A673 (cell line): ENCODE measurements around the gene SETD3. TPM values are rescaled to one million over a fixed set of nuclear protein-coding genes. Genes with fewer than 3 reads are reported as not detected.

Experiments used
- Bru-seq: library from RNA; stranded (reverse); fragments of 400-500 nt; gene quantifications from one replicate; lab custom pipeline; 2021; lab: Mats Ljungman, UMichigan
- BruChase-seq, 2 experiments: library from RNA; stranded (reverse); fragments of 400-500 nt; gene quantifications; one replicate each; lab custom pipeline; 2021; lab: Mats Ljungman, UMichigan
- BruUV-seq: library from RNA; stranded (reverse); fragments of 400-500 nt; replicated peaks from 2 replicates; lab custom pipeline; 2021; lab: Mats Ljungman, UMichigan
- CTCF ChIA-PET: fragments of 300-600 bp; sonication (Branson Sonifier 250); formaldehyde crosslinking; loops from one replicate; lab custom pipeline; 2022; ENCODE audit warnings: antibody characterized with exemption; lab: Charles Lee
- POLR2A ChIA-PET: fragments of 300-600 bp; sonication (Branson Sonifier 250); formaldehyde crosslinking; loops from one replicate; lab custom pipeline; 2022; ENCODE audit warnings: antibody characterized with exemption; ENCODE audit not compliant: low non-redundant PET; lab: Charles Lee
- DNase-seq: peaks from one replicate; pipeline ENCODE4 v3.0.0-alpha.2; 2015; ENCODE audit warnings: low spot score
- H3K27ac ChIP-seq: fragments of 200-600 bp; sonication (generic); 2 replicates; pipeline ENCODE4 v1.5.1; 2016; ENCODE audit warnings: mixed run types, low read depth, mild to moderate bottlenecking, mixed read lengths, antibody characterized with exemption, low read length; ENCODE audit not compliant: poor library complexity, severe bottlenecking
- H3K27me3 ChIP-seq: fragments of 200-600 bp; sonication (generic); replicated peaks from 2 replicates; pipeline ENCODE4 v1.6.1; 2017; ENCODE audit warnings: mixed run types, low read depth, mild to moderate bottlenecking, mixed read lengths, antibody characterized with exemption, low read length; ENCODE audit not compliant: insufficient read depth, poor library complexity
- H3K36me3 ChIP-seq: fragments of 200-600 bp; sonication (generic); 2 replicates; pipeline ENCODE4 v1.6.1; 2016; ENCODE audit warnings: mixed run types, mild to moderate bottlenecking, mixed read lengths, antibody characterized with exemption, low read length; ENCODE audit not compliant: insufficient read depth, poor library complexity, severe bottlenecking
- H3K4me1 ChIP-seq: fragments of 200-600 bp; sonication (generic); 2 replicates; pipeline ENCODE4 v1.6.1; 2017; ENCODE audit warnings: mixed run types, mild to moderate bottlenecking, mixed read lengths, antibody characterized with exemption, low read length; ENCODE audit not compliant: insufficient read depth, poor library complexity, severe bottlenecking
- H3K4me3 ChIP-seq: fragments of 200-600 bp; sonication (generic); 2 replicates; pipeline ENCODE4 v1.5.1; 2016; ENCODE audit warnings: low read depth, mixed run types, mild to moderate bottlenecking, mixed read lengths, low read length; ENCODE audit not compliant: poor library complexity, severe bottlenecking
- H3K9me3 ChIP-seq: fragments of 200-600 bp; sonication (generic); 2 replicates; pipeline ENCODE4 v1.6.1; 2016; ENCODE audit warnings: mixed run types, low read depth, mild to moderate bottlenecking, mixed read lengths, antibody characterized with exemption, low read length; ENCODE audit not compliant: poor library complexity, severe bottlenecking
- EZH2 ChIP-seq: fragments of 200-600 bp; sonication (generic); IDR thresholded peaks from 2 replicates; pipeline ENCODE4 v1.6.1; 2017; ENCODE audit warnings: borderline replicate concordance, low read depth, mild to moderate bottlenecking, mixed read lengths, antibody characterized with exemption, low read length; ENCODE audit not compliant: poor library complexity, severe bottlenecking
- intact Hi-C: fragments of 100-400 bp; cut with micrococcal nuclease; formaldehyde crosslinking; loops from one replicate; pipeline ENCODE4 v1.10.0; 2022; ENCODE audit not compliant: unreplicated experiment
- long read RNA-seq: library from polyadenylated mRNA; stranded (forward); transcript quantifications from one replicate; pipeline ENCODE4 v2.0.0, GENCODE V29; 2022
- total RNA-seq: library from RNA; stranded (reverse); gene quantifications from 2 replicates; pipeline ENCODE4 v1.2.3, GENCODE V29; 2021
- TF ChIP-seq, protein P1 (sequence below): fragments of 300-800, 200-600 bp; sonication (generic); conservative IDR thresholded peaks from 2 replicates; pipeline ENCODE4 v1.5.1; 2017; ENCODE audit warnings: low read depth, mild to moderate bottlenecking, antibody characterized with exemption, low read length, moderate library complexity, mixed read lengths

The SETD3 gene
- 46.4 and 48.4 TPM in 2 replicates for total RNA-seq
- Bru-seq, nascent RNA = percentile 78 among the genes with signal in this experiment
- percentile 87 among the genes with signal in this experiment for BruChase-seq, experiment 1, labeled RNA remaining after a 2-hour chase
- percentile 75 among the genes with signal in this experiment for BruChase-seq, experiment 2, labeled RNA remaining after a 6-hour chase
- long read RNA-seq, transcript SETD3-202 (13 exons, 2,878 nt) = major isoform, 55 of 77 reads
- long read RNA-seq, partial matches to known transcripts = 7 of 77 reads
- long read RNA-seq, other reads (novel, unspliced or antisense) = 12 of 77 reads

DNA sequence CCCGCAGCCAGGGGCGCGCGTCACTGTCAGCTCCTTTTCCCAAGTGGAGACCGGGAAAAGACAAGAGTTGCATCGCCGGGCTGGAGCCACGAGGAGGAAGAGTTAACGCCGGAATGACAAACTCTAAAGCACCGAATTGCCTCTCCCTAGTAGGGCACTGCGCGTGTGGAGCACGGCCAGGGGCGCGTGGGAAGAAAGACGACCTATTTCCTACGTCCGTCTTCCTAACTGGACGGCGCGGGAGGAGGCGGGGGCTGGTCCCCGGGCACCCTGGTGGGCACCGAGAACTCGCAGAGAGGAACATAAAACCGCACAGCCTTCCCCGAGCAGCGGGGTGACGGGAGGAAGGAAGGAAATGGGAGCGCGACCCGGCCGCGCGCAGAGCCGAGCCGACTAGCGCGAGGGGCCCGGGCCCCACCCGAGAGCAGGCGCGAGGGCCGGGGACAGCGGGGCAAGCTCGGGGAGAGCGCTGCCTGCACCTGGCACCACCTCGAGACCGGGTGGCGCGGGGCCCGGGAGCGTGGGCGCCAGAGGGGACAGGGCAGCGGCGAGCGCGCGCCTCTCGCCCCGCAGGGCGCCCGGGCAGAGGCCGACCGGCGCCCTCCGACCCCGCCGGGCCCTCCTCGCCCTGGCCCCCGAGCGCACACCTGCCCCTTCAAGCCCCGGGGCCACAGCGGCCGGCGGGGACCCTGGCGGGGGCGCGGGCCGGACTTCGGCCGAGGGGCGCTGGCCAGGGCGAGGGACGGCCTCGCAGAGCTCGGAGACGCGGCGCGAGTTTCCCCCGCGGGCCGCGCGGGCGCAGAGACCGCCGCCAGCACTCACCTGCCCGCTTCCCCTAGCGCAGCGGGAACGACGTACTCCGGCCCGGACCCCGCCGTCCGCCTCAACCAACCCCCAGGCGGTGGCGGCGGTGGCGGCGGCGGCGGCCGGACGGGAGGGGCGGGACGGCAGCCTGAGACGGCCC lies at the start of gene SETD3:
Gene SETD3 (minus strand): TSS at position 954 of the 964 bp plus-strand sequence. CDS start 15,054 bp downstream, outside the sequence.
- ChIA-PET CTCF (interaction anchor here (0.8 kb wide), 1 partner anchor 419 kb away, joined by 3 read pairs; no protein-coding TSS in a partner anchor), POLR2A (no interaction called here)
- no peaks in the 10 kb centered on the region for H3K27me3 ChIP-seq
- DNase-seq = peak; percentile 46
- peaks cover 35% of the 10 kb centered on the region for H3K4me1 ChIP-seq
- peak within 1 kb of the TSS; percentile 93 for H3K27ac ChIP-seq
- intact Hi-C loops = no loop called here
- H3K9me3 ChIP-seq = no peaks in the 10 kb centered on the region
- BruUV-seq = no TSS peak
- TF ChIP-seq, protein P1, sequence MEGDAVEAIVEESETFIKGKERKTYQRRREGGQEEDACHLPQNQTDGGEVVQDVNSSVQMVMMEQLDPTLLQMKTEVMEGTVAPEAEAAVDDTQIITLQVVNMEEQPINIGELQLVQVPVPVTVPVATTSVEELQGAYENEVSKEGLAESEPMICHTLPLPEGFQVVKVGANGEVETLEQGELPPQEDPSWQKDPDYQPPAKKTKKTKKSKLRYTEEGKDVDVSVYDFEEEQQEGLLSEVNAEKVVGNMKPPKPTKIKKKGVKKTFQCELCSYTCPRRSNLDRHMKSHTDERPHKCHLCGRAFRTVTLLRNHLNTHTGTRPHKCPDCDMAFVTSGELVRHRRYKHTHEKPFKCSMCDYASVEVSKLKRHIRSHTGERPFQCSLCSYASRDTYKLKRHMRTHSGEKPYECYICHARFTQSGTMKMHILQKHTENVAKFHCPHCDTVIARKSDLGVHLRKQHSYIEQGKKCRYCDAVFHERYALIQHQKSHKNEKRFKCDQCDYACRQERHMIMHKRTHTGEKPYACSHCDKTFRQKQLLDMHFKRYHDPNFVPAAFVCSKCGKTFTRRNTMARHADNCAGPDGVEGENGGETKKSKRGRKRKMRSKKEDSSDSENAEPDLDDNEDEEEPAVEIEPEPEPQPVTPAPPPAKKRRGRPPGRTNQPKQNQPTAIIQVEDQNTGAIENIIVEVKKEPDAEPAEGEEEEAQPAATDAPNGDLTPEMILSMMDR = no peak
- no peak for TF ChIP-seq EZH2
- H3K36me3 ChIP-seq = no peaks in the 10 kb centered on the region
- peak within 1 kb of the TSS; percentile 93 for H3K4me3 ChIP-seq

DNA sequence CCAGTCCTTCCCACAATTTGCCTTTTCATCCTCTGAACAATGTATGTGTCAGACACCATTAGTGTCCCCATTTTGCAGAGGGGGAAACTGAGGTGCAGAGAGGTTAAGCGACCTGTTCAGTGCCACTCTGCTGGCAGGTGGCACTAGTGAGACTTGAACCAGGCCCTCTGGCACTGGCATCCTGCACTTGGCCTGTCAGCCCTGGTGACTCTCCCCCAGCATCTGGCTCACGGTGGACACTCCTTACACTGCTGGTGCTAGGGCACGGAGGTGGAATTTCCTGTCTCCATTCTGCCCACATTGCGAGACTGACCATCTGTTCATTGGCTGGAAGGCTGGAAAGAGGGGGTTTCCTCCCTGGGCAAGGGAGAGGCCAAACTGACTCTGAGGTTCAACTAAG lies 49.2 kb upstream of the SETD3 start:
- H3K27ac ChIP-seq = no peak overlapping the region
- no TSS peak for BruUV-seq
- H3K4me1 ChIP-seq = peaks cover 19% of the 10 kb centered on the region
- no peak for DNase-seq
- H3K27me3 ChIP-seq = no peaks in the 10 kb centered on the region
- TF ChIP-seq, protein P1 = 0 out of 2 replicates have a peak, but pooled peaks have one; percentile 9
- TF ChIP-seq EZH2 = no peak
- no peak overlapping the region for H3K4me3 ChIP-seq
- intact Hi-C loops = loop anchor here (2.0 kb wide), 1 partner anchor 75 kb away; the partner anchor contains the start of gene CCDC85C
- no peaks in the 10 kb centered on the region for H3K36me3 ChIP-seq
- H3K9me3 ChIP-seq = no peaks in the 10 kb centered on the region
- POLR2A ChIA-PET = no interaction called here
- CTCF ChIA-PET = no interaction called here

DNA sequence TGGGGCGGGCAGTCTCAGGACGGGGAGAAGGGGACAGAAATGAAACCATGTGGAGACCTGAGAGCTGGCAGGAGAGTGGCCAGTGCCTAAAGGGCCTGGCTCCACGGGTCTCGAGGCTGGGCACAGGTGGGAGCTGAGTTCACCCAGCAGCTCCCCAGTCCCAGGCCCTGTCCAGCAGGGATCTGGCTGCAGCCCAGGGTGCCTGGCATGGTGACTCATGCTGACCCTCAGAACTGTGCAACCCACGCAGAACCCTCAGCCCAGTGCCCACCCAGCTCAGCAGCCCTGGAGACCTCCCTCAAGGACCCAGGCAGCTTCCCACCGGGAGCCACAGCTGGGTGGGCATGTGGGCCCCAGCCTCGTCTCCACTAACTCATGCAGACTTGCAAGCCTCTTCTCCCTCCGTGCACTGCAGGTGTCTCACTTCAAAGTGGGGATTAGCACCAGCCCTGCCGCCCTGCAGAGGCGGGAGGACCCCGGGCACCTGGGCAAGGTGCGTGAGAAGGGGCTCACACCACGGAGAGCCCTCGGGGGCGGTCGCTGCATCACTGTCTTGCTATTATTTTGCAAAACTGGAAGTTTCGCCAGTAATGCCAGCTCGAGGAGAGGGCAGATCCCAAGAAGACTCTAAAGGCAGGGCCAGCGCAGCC lies 46.9 kb upstream of the SETD3 start:
- POLR2A ChIA-PET = no interaction called here
- Histone ChIP-seq H3K27ac (no peak overlapping the region), H3K9me3 (no peaks in the 10 kb centered on the region), H3K27me3 (no peaks in the 10 kb centered on the region), H3K36me3 (no peaks in the 10 kb centered on the region), H3K4me1 (peaks cover 28% of the 10 kb centered on the region), H3K4me3 (no peak overlapping the region)
- intact Hi-C loops = no loop called here
- CTCF ChIA-PET = no interaction called here
- TF ChIP-seq, protein P1 = no peak
- no peak for TF ChIP-seq EZH2
- BruUV-seq = no TSS peak
- no peak for DNase-seq
